Parietal lobe (tissue), 1 donor: ENCODE results near the gene KLRD1. TPM values are rescaled to one million over a fixed set of nuclear protein-coding genes. Genes with fewer than 3 reads are reported as not detected.

Source experiments
- total RNA-seq: library from RNA; depleted of rRNA; stranded (reverse); fragments of >200 nt; gene quantifications from one replicate; pipeline ENCODE4 v1.2.3, GENCODE V29; 2014

KLRD1 gene
- total RNA-seq = 0.63 TPM

GRCh38 chr12:10307630-10308029 lies at the start of gene KLRD1:
Gene KLRD1 (plus strand): TSS chr12:10307870. CDS start chr12:10308078, 208 bp downstream.

Other genes starting within 250 kb of the KLRD1 start
- gene CLEC1A, start 208.9 kb upstream of the KLRD1 start, total RNA-seq = 0.63 TPM
- 0.31 TPM for gene CLEC7A, start 177.7 kb upstream of the KLRD1 start, total RNA-seq
- 3.4 TPM for gene OLR1, start 135.7 kb upstream of the KLRD1 start, total RNA-seq
- 0.63 TPM for gene TMEM52B, start 128.8 kb upstream of the KLRD1 start, total RNA-seq
- gene GABARAPL1, start 95.0 kb upstream of the KLRD1 start, total RNA-seq = 48.8 TPM
- 0.31 TPM for gene KLRK1, start 82.2 kb downstream of the KLRD1 start, total RNA-seq
- gene KLRC4, start 101.9 kb downstream of the KLRD1 start, total RNA-seq = not detected
- gene KLRC3, start 112.7 kb downstream of the KLRD1 start, total RNA-seq = 0.63 TPM
- gene KLRC2, start 128.1 kb downstream of the KLRD1 start, total RNA-seq = 0.31 TPM
- gene KLRC1, start 145.5 kb downstream of the KLRD1 start, total RNA-seq = not detected
- 0.94 TPM for gene EIF2S3B, start 198.0 kb downstream of the KLRD1 start, total RNA-seq